Hippocampal formation (tissue), 2 donors: ENCODE results near the gene SIX3.

Source experiments
- DNase-seq, 2 donors: peaks; one replicate each; lab custom pipeline; 2025; lab: John Stamatoyannopoulos, UW

SIX3 gene

DNA sequence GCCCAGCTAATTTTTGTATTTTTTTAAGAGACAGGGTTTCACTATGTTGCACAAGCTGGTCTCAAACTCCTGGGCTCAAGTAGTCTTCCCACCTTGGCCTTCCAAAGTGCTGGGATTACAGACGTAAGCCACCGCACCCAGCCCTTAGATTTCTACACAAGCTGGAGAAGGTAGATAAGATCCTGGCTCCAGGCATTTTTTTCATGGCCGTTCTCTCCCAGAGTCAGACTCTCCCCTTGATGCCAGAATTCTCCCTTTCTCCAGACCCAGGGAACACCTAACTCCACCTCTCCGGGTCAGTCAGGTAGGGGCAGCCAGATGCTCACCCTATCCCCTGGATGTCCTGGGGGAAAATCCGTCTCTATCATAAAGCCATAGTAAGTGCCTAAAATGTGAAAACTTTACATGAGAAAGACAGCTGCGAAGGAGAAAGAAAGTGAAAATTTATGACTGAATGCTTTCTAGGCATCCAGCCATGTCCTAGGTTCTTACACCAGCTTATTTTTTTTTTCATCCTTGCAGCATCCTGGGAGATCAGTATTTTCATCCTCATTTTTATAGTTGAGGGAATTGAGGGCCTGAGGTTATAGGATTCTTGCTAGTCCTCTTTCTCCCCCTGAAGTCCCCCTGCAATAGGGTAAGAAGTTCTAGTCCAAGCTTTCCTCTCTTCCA lies 16.3 kb downstream of the SIX3 start:
- no peak for DNase-seq

DNA sequence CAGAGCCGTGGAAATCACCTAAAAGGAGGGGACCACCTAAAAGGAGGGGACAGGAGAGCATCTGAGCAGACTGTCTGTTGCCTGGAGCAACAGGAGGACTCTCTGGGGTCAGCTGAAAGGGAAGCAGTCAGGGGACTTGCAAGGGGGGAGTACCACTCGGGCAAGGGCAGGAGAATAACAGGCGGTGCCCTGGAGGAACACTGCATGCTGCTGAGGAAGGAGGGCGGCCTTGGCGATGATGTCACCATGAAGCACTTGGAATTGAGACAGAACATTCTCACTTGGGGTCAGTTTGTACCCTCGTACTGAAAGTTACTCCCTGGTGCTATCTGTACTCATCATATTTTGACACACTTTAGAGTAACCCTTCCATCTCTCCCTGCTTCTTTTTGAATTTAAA lies 18.4 kb downstream of the SIX3 start:
- DNase-seq = no peak

DNA sequence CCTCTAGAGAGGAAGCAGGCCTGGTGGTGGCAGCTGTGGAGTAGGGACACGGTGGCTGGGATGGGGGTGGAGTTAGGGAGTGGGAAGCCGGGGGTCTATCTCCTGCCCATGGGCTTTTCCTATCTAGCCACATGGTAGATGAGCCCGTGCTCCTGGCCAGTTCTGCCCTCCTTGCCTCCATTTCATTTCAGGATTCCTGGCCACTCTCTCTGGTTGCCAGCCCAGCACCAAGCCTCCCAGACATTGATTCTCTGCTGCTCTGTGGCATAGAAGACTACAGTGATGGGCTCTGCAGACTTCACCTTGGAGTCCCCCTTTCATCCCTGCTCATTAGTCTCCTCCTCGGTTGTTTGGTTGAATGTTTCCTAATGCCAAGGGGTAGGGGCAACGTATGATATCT lies 19.4 kb downstream of the SIX3 start:
- DNase-seq = no peak

DNA sequence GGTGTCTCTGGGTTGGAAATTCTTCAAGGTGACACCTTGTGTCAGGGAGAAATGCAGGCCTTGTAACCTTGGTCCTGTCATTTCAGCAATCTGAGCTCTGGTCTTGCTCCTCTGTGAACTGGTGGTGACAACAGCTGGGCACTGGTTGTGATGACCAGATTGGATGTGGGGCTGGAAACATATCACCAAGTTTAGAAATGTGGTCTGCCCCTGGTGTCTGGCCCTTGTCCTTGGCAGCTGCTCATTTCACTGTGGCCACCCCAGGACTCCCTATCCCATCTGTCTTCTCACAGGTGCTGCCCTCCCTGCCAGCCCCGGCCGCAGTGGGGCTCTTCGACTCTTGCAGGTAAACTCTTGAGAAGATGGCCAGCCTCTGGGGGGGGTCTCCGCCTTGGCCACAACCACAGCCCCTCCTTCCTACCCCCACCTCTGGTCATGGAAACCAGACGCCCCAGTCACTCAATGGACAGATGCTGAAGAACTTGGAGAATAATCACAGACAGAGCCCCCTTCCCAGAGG lies 20.7 kb downstream of the SIX3 start:
- no peak for DNase-seq

DNA sequence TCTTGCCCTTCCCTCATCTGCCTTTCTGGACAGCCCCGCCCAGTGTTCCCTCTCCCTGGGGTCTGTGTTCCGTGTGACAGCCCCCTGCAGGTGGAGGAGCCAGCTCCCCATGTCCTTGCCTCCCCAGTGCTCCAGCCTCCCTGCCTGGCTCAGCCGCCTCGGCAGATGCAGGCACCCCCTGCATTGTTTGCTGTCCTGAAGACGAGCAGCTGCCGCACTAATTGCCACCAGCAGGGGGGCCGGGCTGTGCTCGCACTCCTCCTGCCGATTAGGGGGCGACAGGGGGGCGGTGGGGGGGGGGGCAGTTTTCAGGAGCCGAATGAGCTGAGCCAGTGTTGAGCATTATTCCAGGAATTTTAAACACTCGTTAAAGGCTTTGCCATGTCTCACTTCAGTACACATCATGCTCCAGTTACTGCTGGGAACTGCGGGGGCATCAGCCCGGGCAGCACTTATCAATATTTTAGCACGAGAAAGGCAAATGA lies 23.3 kb downstream of the SIX3 start:
- DNase-seq = no peak

DNA sequence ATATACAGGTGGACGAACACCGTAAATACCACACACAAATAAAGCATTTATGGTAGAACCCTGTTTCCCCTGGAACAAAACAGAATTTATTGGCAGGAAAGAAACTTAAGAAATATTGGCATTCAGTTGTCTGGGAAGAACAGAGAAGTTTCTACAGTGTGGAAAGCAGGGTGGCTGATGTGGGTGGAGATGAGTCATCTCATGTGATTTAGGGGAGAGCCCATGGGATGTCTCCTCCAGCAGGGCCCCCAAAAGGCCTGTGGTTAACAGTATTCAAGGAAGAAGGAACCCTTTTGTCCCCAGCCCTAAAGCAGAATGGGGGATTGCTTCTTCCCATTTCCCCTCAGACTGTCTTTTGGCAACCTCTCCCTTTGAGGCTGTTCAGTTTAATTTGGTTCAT lies 24.2 kb downstream of the SIX3 start:
- DNase-seq = no peak

DNA sequence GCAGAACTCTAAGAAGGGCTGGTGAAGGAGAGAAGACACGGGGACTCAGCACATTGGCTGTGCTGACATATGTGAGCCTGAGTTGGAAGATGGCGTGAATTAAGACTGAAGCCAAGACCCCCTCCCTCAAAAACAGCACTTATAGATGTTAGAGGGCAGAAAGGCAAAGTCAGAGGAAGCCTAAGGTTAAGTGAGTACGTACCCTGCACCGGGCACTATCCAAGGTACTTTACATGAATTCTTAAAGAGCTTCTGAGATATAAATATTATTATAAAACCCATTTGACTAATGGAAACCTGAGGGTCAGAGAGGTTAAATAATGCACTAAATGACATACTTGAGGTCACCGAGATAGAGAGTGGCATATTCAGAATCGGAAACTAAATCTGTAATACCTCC lies 25.6 kb downstream of the SIX3 start:
- no peak for DNase-seq

DNA sequence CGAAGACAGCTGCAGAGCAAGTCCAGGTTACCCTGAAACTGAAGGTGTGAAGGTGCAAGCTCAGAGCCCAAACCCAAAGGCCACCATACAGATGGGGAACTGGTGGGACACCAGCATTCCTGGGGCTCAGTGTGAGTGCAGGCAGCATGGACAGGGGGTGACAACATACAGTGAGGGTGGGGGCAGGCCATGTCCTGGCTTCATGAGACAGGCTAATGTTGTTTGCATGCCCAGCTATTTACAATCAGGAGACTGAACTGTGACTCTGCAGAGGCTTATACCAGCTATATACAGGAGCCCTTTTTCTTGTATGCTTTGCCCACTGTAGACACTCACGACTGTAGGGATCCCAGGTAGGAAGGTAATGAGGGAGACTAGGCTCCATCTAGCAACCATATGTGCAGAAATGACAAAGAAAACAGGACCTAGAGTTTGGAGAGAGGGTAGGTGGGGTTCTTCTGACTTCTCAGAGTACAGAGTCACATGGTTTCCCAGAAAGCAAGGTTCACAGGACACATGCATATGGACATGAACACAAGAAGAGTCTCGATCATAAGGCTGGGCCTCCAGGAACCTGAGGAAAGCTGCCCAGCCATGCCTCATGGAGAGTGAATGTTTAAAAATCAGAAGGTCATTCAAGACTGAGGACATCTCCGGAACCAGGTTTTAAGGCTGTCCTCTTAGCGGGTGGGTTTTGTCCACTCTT lies 26.4 kb downstream of the SIX3 start:
- no peak for DNase-seq

DNA sequence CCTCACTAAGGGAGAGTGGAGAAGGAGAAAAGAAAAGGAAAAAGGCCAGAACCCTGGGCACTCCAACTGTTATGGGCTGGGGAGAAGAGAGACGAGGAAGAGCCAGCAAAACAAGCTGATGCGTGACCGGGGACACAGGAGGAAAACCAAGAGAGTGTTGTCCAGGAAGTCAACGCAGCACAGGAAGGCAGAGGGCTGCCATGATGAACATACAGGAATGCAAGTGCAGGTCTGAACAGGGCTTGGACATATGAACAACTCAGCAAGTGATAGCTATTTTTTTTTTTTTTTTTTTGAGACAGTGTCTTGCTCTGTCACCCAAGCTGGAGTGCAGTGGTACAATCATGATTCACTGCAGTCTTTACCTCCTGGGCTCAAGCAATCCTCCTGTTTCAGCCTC lies 28.4 kb downstream of the SIX3 start:
- DNase-seq = no peak

DNA sequence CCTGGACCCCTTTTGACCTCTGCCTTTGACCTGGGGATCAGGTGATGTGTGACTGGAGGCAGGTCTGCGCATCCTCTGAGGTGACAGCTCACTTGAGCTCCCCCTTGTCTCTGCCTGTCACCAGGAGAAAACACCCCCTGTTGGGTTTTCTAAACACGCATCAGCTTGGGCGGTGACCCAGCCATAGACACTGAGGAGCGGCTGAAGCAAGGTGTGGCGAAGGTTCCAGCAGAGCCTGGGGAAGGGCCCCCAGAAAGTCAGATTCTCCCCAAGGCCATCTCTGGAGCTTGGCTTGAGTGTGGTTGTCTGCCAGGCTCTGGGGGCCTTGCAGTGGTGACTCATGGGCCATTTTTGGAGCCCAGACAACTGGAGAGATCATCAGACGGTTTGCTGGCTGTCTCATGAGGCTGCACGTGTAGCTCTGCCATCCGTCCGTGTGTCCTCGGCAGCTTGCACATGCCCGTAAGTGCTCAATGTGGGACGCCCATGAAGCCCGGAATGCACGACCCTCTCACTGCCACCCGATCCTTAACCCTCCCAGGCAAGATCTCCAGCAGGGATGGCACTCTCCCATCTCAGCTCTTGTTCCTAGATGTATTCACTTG lies 29.4 kb downstream of the SIX3 start:
- no peak for DNase-seq

DNA sequence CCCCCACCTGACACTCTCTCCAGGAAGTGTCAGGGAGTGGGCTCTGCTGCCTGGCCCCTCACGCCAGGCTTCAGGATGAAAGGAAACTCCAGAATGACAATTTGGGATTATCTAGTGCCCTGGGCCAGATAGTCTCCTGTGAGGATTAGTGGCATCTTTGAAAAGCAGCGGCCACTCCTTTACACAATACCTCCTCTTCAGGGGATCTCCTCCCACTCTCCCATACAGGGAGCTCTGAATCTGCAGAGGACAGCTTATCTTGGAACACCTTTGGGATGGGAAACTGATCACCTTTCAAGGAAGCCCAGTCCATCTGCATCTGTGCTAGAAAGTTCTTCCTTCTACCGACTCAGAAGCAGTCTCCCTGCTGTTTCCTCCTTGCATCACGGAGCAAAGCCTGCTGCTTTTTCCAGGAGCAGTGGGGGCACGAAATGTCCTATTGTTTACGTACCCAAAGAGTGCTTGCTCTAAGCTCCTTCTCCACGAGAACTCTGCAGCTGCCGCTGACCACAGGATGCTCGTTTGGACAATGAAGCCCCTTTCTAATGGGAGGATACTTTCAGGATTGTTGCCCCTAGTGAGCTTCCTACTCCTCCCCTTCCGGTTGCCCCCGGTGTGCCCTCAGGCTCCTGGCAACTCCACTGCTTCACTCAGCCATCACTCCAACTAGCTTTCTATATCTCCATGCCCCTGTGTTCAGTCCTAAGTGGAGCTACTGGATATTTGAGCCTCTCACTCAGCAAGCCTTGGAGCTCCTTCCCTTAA lies 31.5 kb downstream of the SIX3 start:
- no peak for DNase-seq

DNA sequence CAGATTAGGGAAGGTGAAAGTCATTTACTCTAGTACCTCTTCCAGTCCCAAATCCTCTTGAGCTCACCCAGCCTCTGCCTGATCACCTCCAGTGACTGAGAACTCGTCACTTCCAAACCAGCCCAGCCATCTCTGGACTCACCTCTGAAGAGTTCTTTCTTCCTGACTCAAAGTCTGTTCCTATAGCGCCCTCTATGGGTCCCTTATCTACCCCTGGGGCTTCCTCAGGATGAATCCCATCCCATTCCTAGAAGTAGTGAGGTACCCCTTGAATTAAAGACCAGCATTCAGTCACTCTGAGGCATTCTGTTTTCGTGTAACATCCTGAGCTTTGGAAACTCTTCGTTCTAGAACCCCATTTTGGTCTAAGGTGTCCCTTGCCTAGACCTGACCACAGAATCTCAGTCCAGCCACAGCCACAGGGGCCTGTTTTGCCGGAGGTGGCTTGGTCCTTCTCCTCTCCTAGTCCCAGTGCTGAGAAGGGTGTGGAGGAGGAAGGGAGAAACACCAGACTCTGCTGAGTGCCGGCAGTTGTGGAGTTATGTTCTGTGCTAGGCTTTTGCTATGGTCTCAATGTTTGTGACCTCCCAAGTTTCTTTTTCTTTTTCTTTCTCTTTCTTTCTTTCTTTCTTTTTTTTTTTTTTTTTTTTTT lies 32.7 kb downstream of the SIX3 start:
- no peak for DNase-seq

DNA sequence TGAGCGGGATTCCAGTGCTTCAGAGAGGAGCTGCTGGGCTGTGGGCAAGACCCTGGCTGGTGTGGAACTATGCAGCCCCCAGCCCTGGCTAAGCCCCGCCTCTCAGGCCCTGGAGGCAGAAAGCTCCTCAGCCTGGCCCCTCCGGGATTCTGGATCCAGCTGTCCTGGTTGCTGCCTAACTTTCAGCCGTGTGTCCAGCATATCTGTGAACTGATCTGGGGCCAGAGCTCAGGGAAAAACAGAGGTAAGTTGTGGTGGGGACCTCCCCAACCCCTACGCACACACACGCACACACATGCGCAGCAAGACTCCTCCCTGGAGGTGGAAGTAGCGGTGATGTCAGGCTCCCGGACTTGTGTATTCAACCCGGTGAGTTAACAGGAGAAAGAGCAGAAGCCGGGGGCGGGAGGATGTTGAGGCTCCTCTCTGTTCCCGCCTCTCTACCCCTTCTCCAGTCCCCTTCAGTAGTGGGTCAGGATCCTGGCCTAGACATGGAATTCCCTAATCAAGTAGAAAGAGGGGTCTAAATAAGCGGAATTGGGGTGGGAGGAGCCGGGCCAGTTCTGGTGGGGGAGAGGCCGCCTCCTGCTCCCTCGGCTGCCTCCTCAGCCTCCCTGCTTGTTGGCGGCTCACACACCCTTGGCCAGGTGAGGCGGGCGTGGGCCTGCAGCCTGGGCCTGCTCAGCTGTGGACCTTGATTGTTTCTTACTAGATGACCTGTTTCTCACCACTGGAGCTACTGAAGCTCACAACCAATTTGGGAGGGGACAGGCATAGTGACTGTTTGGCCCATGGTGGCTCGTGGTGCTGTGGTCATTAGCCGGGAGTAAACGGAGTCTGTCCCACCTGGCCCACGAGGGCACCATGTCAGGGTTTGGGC lies 34.3 kb downstream of the SIX3 start:
- no peak for DNase-seq

DNA sequence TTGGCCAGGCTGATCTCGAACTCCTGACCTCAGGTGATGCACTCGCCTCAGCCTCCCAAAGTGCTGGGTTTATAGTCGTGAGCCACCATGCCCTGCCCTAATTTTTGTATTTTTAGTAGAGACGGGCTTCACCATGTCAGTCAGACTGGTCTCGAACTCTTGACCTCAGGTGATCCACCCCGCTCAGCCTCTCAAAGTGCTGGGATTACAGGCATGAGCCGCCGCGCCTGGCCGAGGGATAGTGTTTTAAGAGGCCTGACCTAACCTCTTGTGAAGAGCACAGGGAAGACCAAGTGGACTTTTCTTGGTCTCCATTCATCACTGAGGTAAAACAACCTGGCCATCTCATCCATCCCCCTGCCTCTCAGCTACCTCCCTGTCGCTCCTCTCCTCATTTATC lies 38.1 kb downstream of the SIX3 start:
- DNase-seq = no peak

DNA sequence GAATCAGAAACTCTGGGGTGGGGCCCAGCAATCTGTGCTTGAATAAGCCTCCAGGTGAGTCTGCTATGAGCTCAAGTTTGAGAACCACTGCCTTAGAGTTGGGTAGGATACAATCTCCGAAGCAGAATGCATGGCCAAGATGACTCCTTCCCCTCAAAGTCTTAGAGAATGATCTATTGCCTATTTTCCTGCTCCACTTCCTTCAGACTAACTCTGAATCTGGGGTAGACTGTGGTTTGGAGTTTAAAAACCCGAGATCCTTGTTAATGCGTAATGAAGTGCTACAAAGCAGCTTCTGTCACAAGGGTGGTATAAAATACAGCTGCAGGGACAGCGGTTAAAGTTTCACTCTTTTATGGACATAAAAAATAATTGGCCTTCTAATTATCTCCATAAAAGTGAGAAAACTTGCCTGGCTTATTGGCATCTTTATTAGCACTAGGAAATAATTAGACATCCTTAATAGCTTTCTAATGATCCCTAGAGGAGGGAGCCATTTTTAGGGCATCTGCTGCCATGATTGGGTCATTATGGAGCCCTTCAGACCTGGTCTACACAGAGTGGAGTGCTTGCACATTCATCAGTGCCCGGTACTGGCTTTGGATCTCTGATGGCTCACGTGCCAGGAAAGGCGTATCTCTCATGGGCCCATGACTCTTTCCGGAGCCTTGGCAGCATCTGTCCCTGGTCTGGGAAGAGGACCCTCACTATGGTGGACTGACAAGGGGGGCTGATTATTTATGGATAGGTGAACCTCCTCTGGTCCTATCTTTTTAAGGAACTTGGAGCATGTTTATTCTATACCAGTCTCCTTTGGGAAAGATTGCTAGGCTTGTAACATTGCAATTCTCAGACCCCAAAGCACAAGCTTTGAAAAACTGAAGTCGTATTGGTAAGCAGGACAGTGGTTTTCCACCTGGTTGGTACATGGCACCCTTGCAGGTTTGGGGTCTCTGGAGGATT lies 39.5 kb downstream of the SIX3 start:
- no peak for DNase-seq

DNA sequence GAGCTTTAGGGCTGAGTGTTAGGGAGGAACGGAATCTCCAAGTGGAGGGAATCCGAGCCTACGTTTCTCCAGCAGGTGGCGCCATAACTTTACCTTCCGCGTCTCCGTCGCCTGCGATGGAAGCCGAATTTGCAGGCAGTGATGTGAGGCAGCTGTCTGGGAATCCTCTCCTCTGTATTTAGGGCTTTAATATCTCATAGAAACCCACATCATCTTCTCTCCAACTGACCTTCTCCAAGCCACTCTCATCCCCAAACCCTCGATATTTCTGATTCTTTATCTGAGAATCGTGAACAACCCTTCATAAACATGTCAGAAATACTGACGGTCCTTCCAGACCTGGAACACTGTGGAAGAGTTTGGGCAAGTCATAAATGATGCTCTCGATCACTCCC lies 40.2 kb downstream of the SIX3 start:
- peak; percentile 51 to 62 for DNase-seq

DNA sequence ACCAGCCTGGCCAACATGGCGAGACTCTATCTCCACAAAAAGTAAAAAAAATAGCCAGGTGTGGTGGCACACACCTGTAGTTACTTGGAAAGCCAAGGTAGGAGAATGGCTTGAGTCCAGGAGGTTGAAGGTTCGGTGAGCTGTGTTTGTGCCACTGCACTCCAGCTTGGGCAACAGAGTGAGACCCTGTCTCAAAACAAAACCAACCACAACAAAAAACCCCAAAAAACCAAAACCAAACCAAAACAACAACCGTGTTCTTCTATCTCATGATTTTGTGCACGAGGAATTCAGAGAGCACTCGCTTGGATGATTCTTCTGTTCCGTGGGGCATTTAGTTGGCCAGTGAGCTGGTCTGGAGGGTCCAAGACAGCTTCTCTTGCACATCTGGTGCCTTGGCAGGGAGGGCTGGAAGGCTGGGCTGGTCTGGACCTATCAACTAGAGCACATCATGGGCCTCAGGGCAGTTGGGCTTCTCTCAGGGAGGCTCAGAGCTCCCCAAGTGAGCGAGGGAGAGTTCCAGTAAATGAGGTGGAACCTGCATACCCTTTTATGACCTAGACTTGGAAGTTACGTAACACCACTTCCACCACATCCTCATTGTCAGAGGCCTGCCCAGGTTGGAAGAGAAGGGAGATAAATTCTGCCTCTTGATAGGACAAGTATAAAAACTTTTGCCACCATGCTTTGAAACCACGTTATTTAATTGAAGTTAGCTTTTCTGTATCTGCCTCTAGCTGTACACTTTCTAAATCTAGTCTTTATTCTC lies 42.5 kb downstream of the SIX3 start:
- DNase-seq = no peak

DNA sequence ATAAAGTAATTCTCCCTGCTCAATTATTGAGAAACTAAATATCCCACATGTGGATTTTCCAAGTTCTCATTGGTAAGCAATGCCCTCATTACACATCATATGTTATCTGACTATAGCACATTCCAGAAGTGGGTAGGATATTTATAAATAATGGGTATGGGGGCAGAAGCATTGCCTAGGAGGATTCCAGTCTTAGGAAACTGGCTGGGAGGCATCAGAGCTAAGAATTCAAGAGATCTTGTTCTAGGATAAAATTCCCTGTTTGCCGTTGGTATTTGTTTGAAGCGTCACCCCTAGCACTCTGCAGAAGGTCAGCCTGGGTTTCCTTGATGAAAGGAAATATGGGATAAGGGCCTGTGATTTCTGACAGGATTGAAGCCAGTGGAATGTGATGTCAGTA lies 47.7 kb downstream of the SIX3 start:
- DNase-seq = no peak

DNA sequence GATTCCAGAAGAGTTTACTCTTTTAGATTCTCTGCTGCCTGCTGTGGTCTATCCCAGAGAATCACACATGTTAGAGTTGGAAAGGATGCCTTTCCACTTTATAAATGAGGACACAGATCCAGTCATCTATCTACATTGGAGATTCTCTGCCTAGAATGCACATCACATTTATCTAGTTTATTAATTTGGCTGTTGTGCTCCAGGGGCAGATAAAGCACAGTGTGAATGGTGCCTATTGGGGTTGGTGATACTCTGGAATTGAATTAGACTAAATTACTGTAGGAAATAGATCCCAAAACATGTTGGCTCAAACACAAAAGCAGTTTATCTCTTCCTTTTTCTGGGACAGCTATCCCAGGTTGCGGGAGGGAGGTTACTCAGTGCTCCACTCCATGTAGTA lies 52.9 kb downstream of the SIX3 start:
- DNase-seq = no peak
